GM21360 (cell line): Measurements from ENCODE around the gene CSH1.
"Not testable (repeated sequence)": the region's sequence is repeated elsewhere in the genome, so short reads cannot be mapped to it uniquely, and the experiment has no call there.

Experiments
- ATAC-seq: cut with Tn5 transposase; IDR thresholded peaks from one replicate; pipeline ENCODE4 v1.9.1; 2021; ENCODE audit warnings: mild to moderate bottlenecking, moderate library complexity; ENCODE audit not compliant: unreplicated experiment

Gene CSH1

GRCh38 chr17:63896524-63897354 is at the start of gene CSH1:
Gene CSH1 (minus strand): TSS chr17:63896574. CDS start chr17:63896511, 63 bp downstream.
- ATAC-seq, result not testable (repeated sequence)

- no peak for ATAC-seq
Observed at GRCh38 chr17:63945784-63946439, 49.5 kb upstream of the CSH1 start.

- no peak for ATAC-seq
Observed at GRCh38 chr17:63944736-63945499, 48.5 kb upstream of the CSH1 start.

- no peak for ATAC-seq
Observed at GRCh38 chr17:63943745-63944144, 47.4 kb upstream of the CSH1 start.

GRCh38 chr17:63942309-63942985 is 46.1 kb upstream of the CSH1 start:
- no peak for ATAC-seq

- ATAC-seq, result no peak
Observed at GRCh38 chr17:63941751-63942150, 45.4 kb upstream of the CSH1 start.

- ATAC-seq, result no peak
Observed at GRCh38 chr17:63941162-63941561, 44.8 kb upstream of the CSH1 start.

GRCh38 chr17:63940584-63940983 is 44.2 kb upstream of the CSH1 start:
- no peak for ATAC-seq

- ATAC-seq, result no peak
Observed at GRCh38 chr17:63939884-63940283, 43.5 kb upstream of the CSH1 start.

- ATAC-seq, result no peak
Observed at GRCh38 chr17:63939401-63939800, 43.0 kb upstream of the CSH1 start.

- no peak for ATAC-seq
Observed at GRCh38 chr17:63937920-63938319, 41.5 kb upstream of the CSH1 start.

- ATAC-seq, result no peak
Observed at GRCh38 chr17:63937319-63937718, 40.9 kb upstream of the CSH1 start.

GRCh38 chr17:63934183-63935112 is 38.1 kb upstream of the CSH1 start:
- no peak for ATAC-seq

GRCh38 chr17:63933598-63933997 is 37.2 kb upstream of the CSH1 start:
- no peak for ATAC-seq

- ATAC-seq, result no peak
Observed at GRCh38 chr17:63932721-63933120, 36.3 kb upstream of the CSH1 start.

GRCh38 chr17:63931981-63932561 is 35.7 kb upstream of the CSH1 start, which contains the start of gene CD79B:
Gene CD79B (minus strand): TSS chr17:63932331. CDS start chr17:63932261, 70 bp downstream.
- ATAC-seq, result peak; percentile 53

- ATAC-seq, result no peak
Observed at GRCh38 chr17:63930951-63931575, 34.7 kb upstream of the CSH1 start.

- ATAC-seq, result no peak
Observed at GRCh38 chr17:63929860-63930766, 33.7 kb upstream of the CSH1 start.
